GM19239 (cell line): ENCODE data around the gene PPP3R2.
A peak's percentile ranks its signal among the peaks of the same experiment; 100 is the strongest.

Experiments used
- DNase-seq: peaks from one replicate; pipeline ENCODE4 v3.0.0; 2011; ENCODE audit warnings: low spot score; ENCODE audit not compliant: insufficient read length
- FAIRE-seq: peaks from 2 replicates; lab custom pipeline; 2011; peaks lifted over from hg19 to GRCh38; lab: Jason Lieb, UNC

PPP3R2 gene

GRCh38 chr9:101594796-101595195 is at the start of gene PPP3R2:
TSS of gene PPP3R2 (minus strand) at chr9:101594969. CDS start at chr9:101594921, 48 bp downstream.
- DNase-seq (no peak), FAIRE-seq (no peak)

DNA sequence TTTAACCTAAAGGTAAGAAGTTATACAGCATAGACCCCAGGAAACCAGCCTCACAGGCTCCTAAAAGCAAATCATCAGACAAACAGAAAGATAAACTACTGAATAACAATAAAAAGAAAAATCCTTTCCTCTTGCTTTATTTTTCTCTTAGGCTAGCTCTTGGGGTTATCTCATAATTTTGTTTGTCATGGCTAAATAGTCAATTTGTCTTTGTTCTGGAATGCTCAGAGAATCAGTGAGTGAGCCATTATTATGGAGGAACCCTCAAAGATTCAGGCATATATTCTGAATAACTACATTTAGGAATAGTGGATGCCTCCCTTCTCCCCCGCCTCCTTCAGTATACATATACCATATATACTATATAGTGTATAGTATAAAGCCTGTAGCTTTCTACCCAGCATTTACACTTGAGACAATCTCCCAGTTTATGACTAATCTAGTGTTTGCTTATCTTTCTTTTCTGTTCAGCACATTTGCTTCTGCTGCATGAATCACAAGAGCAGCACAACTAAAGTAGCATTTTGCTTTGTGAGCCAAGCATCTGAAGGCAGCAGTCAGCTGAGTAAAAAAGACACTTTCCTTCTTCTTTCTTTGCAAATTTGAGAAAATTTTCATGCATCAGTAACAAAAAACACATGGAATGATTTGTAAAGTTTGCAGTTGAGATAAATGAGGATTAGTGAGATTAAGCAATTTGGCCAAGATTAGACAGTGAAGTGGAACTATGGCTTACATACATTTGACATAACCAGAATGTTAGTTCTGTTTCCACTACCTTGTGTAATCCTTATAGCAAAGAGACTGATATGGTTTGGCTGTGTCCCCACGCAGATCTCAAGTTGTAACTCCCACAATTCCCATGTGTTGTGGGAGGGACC is 45.3 kb upstream of the PPP3R2 start:
- FAIRE-seq, result no peak

DNA sequence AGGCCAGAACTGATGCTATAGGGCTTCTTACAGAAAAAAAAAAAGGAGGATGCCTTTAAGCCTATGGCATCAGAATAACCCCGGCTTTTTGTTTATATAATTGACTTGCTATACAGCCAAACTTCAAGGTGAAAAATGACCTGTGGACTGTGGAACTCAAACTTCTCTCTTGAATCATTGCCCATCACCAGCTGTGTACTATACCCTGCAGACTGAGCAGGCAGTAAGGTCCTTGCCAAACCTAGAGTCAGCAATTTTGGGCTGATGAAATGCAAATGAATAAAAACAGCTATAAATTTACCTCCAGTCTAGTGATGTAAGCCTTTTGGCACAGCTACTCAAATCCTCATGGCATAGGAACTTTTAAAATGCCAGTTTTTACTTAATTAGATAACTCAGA is 44.5 kb upstream of the PPP3R2 start:
- DNase-seq (no peak), FAIRE-seq (no peak)

More for the DNA sequence above, 45.3 kb upstream of the PPP3R2 start:
- DNase-seq, result no peak

GRCh38 chr9:101636247-101636646 is 41.5 kb upstream of the PPP3R2 start:
- no peak for DNase-seq
- no peak for FAIRE-seq

- DNase-seq, result no peak
- FAIRE-seq, result no peak
These were observed 40.7 kb upstream of the PPP3R2 start for GRCh38 chr9:101635473-101635872.

DNA sequence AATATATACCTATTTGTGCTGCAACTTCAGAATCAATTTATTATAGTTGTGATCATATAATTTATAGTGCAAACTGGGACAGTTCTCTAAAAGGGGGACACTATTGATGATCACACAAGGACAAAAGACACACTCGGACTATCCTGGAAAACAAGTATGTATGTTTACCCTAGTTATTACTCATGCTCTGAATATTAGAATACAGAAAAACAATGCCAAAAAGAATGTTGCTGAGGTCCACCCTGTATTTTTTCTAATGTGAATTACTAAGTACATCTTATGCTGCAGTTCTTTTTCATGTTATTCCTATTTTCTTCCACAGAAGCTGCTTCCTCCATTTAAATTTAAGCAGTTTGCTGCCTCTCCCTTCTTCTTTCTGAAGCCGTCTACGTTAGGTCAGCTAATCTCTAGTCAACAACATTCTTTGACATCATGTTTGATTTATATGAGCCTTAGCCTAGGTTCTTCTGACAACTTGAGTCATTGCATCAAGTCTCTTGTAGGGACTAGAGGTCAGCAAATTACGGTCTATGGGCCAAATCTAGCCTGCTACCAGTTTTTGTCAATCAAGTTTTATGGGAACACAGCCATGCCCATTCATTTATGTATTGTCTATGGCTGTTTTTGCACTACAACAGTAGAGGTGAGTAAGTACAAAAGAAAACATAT is 40.1 kb upstream of the PPP3R2 start:
- FAIRE-seq (no peak), DNase-seq (no peak)

GRCh38 chr9:101632611-101633010 is 37.8 kb upstream of the PPP3R2 start:
- no peak for DNase-seq
- FAIRE-seq, result no peak

- DNase-seq, result no peak
- FAIRE-seq, result no peak
These were observed 37.1 kb upstream of the PPP3R2 start for GRCh38 chr9:101631892-101632291.

DNA sequence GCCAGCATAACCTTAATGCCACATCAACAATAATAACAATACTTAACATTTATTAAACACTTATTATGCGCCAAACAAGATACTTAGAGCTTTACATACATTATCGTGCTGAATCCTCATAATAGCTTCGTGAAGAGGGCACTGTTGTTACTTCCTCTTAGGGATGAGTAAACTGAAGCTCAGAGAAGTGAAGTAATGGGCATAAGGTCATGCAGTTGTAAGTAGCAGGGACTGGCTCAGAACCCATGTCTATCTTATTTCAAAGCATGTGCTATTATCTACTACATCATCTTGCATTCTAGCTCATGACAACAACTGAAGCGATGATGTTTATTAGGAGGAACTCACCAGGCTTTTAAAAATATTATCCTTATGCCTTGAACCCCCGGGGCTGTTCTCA is 34.9 kb upstream of the PPP3R2 start:
- FAIRE-seq, result no peak
- no peak for DNase-seq

DNA sequence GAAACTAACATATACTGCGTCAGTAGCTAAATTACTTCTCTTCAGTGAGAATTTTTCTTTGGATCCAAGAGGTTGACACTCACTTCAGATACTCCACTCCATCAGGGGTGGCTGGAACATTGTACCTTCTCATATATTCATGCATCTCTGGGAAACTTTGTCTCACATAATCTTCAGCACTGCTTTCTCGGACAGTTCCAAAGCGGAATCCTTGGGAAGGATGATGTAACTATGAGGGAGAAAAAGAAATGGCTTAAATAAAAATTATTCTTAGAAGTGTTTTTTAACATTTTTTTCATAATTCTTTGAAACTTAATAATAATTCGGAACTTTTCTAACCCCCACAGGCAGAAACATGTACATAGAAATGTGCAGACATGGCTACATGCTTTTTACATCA is 33.4 kb upstream of the PPP3R2 start:
- DNase-seq (no peak), FAIRE-seq (no peak)

DNA sequence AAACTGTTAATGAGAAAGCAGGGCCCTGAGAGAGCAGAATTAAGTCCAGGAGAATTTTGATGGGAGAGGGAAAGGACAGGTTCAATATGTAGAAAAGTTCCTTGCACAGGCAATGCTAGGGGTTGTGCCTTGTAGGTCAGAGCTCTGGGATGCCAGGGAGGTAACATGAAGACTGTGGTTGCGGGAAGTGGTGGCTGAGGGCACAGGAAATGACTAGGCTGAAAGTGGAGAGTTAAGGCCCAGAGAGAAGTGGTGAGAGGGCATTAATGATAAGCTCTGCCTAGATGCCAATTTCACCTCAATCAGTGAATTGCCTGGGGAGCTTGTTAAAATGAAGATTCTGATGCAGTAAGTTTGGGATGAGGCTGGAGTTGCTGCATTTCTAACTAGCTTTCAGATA is 31.5 kb upstream of the PPP3R2 start:
- no peak for DNase-seq
- FAIRE-seq, result no peak

- DNase-seq, result no peak
- FAIRE-seq, result no peak
These were observed 31.1 kb upstream of the PPP3R2 start for GRCh38 chr9:101625876-101626275.

GRCh38 chr9:101620452-101620851 is 25.7 kb upstream of the PPP3R2 start:
- DNase-seq (no peak), FAIRE-seq (no peak)

- DNase-seq (no peak), FAIRE-seq (no peak)
These were observed 23.9 kb upstream of the PPP3R2 start for GRCh38 chr9:101618698-101619097.

GRCh38 chr9:101605547-101605946 is 10.8 kb upstream of the PPP3R2 start:
- DNase-seq (no peak), FAIRE-seq (no peak)

- FAIRE-seq, result no peak
- no peak for DNase-seq
These were observed 9.5 kb upstream of the PPP3R2 start for GRCh38 chr9:101604296-101604695.

GRCh38 chr9:101601904-101602765 is 7.4 kb upstream of the PPP3R2 start:
- DNase-seq, result peak; percentile 16
- peak; percentile 91 for FAIRE-seq

- DNase-seq (no peak), FAIRE-seq (no peak)
These were observed 1.4 kb downstream of the PPP3R2 start for GRCh38 chr9:101593345-101593744.

DNA sequence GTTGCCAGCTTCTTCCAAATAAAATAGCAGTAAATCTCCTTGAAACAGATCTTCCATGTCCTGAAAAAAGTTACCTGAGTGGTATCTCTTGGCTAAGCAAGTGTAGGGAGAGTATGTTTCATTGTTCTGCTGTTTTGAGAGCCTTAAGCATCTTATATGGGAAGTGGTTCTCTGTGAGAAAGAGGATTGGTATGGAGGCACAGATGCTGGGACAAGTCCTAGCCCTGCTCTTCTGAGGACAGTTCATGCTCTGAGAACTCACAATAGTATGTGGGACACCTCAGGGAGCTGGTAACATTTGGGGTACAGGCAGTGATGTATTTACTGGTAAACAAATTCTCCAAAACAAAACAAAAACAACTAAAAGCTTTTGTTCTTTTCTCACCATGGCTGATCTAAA is 2.0 kb downstream of the PPP3R2 start:
- FAIRE-seq, result no peak

GRCh38 chr9:101591787-101592446 is 2.9 kb downstream of the PPP3R2 start:
- DNase-seq (no peak), FAIRE-seq (no peak)

More for the DNA sequence above, 2.0 kb downstream of the PPP3R2 start:
- no peak for DNase-seq
